Activated CD8-positive, alpha-beta memory T cell treated with anti-CD3 and anti-CD28 coated beads, Interleukin-2, amount 50 U/mL, for 1 hour (primary cell): ENCODE data around the gene CDHR3.
"Not testable (repeated sequence)": the region's sequence is repeated elsewhere in the genome, so short reads cannot be mapped to it uniquely, and the experiment has no call there.

Experiments
- DNase-seq: peaks from one replicate; pipeline ENCODE4 v3.0.0-alpha.2; 2020; ENCODE audit errors: extremely low read depth

Gene CDHR3

DNA sequence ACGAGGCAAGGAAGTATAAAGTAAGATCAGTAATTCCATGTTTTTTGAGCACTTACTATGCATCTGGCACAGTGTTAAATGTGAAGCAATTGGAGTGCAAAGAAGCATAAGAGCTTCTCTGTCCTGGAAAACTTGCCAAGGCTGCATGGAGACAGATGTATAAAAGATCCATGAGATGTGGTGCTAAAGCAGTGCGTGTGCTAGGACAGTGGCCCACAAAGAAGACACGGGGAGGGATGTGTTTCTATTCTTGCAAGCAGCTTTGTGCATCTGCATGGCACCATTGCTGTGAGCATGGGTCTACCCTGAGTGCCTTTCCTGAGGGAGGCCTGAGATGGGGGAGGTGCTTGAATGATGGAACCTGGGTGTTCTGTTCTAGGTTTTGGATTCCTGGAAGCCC, 5.1 kb upstream of the CDHR3 start:
- DNase-seq = no peak

DNA sequence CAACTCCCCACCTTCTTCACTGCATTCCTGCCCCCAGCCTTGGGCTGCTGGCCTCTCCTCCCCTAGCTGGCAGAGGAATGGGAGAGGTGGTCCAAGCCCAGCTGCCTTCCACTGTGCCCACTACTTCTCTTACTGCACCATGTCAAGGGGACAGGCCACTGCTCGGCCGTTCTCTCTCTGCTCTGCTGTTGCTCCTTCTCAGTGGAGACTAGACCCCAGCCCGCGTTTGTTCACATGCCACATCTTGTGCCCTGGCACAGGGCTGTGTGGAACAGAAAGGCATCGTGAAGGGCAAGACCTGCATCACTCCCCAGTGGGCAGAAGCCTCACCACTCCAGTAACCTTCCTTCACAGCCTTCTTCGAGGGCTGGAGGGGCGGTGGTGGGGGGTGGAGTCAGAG, 711 bp upstream of the CDHR3 start:
- DNase-seq = no peak

DNA sequence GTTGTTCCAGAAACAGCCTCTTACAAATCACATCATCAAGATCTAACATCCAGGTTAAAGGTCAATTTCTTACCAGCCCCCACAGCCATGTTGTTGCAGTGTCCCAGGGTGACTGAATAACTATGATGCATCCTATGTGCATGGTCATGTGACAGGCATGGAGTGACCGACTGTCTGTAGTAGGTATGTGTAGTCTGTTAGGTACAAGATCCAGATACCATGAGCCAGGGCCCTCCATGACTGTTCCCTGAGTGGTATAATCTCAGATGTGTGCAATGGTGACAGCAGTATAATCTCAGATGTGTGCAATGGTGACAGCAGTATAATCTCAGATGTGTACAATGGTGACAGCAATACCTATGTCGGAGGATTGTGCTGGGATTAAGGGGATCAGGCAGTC, 8.8 kb downstream of the CDHR3 start:
- DNase-seq = no peak

DNA sequence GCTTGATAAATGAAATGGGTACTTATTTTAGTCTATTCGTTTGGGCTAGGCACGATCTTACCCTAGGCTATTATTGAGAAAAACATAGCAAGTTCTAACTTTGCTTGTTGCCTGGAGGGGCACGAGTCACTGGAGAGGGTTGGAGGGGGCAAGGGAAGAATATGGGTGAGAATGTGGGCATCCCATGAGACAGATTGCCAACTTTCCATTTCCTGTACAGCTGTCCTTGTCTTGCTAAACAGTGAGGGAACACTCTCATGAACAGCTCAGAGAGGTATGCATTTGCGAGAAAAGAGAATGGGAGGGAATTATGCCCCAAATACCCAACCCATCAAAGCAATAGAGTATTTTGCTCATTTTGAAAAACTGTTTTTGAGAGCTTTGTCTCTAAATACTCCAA, 9.2 kb downstream of the CDHR3 start:
- DNase-seq = no peak

DNA sequence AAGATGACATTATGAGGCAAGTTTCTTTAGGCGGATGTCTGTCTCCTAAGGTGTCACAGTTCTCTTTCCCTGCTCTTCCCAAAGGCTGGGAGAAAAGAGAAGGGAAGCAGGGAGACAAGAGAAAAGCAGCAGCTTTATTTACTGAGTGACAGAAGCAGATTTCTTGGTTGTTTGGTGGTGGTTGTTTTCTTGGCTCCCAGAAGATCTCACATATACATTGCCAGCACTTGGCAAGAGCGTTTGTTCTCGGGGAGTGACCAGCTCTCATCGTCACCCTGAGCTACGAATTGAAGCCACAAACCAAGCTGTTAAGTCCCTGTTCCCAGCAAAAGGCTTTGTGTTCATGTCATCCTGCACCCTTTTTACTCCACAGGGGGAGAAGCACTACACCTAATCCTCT, 11.4 kb downstream of the CDHR3 start:
- no peak for DNase-seq

DNA sequence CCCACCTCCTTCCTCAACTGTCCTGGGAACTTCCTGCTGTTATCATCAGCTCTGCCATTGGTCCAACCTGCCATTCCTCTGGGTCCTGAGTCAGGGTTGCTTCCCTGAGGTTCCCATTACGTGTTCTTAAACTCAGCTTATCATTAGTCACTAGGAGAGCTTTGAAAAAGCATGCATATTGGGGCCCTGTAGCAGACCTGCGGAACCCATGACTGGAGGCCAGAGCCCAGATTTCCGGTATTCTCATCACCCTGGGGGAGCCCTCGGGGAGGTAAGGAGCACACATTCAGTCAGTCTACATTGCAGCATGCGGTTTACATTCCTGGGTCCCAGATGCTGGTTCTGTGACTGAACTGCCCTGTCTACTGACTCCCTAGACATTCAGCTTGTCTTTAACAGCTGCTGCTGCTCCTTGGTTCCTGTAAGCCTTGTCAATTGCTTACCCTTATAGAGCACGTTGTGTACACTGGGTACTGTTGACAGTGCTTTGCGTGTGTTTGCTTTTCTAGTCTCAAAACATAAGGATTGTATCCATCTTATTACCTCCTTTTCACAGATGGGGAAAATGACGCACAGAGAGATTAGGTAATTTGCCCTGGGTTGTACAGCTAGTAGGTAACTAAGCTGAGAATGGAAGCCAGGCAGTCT, 12.8 kb downstream of the CDHR3 start:
- DNase-seq = no peak

DNA sequence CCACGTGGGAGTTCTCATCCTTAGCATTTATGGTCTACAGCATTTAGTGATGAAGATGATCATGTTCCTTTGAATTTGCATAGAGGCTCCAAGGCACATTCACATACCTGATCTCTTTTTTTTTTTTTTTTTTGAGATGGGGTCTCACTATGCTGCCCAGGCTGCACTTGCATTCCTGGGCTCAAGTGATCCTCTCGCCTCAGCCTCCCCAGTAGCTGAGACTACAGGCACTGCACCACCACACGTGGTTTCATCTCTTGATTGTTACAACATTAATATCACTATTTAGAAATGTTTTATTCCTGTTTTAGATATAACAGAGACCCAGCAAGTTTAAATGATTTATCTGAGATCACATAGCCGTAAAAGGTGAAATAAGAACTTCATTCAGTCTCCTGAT, 13.8 kb downstream of the CDHR3 start:
- no peak for DNase-seq

DNA sequence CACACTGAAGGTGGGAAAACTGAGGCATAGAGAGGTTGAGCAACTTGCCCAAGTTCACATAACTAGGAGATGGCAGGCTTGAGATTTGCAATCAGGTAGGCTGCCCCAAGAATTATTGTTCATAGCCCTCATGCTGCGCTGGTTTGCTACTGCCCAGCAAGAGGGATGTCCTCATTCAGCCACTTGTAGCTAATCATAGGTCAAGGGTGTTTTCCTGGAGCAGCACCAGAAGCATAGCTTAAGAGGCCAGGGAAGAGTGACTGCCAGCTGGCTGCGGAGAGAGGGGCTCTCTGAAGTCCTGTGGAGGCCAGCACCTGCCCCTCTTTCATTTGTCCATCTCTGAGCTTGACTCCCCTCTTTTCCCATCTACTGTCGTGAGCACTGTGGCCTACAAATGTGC, 15.0 kb downstream of the CDHR3 start:
- no peak for DNase-seq

DNA sequence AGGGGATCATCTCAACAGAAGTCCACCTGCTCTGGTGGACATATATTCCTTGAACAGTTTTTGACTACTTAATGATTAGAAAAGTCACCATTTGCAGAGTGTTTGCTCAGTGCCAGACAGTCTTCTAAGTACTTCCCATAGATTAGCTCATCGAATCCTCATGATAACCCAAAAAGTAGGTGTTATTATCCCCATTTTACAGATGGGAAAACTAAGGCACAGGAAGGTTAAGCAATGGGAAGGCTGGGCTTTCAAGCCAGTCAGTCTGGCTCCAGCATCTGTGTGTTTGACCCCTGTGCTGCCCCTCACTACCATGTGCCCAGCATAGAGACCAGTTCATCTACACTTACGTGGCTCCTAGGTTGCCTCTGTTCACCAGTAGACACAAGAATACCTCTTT, 15.9 kb downstream of the CDHR3 start:
- no peak for DNase-seq

DNA sequence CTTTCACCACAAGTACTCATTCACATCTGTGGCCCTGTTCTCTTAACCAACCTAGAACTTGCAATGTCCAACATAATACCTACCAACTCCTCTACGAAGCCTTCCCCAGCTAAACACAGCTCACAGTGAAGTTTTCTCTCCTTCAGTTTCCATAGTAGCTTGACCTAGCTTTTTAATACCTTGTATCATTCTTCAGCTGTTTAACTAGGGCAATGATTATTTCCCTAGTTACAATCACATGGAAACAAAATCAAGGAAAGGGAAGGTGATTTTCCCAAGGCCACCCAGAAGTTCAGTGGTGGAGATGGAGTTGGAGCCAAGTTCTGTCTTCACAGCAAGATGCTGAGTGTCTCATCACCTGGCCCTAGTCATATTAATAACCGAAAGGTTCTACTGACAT, 16.3 kb downstream of the CDHR3 start:
- DNase-seq = no peak

DNA sequence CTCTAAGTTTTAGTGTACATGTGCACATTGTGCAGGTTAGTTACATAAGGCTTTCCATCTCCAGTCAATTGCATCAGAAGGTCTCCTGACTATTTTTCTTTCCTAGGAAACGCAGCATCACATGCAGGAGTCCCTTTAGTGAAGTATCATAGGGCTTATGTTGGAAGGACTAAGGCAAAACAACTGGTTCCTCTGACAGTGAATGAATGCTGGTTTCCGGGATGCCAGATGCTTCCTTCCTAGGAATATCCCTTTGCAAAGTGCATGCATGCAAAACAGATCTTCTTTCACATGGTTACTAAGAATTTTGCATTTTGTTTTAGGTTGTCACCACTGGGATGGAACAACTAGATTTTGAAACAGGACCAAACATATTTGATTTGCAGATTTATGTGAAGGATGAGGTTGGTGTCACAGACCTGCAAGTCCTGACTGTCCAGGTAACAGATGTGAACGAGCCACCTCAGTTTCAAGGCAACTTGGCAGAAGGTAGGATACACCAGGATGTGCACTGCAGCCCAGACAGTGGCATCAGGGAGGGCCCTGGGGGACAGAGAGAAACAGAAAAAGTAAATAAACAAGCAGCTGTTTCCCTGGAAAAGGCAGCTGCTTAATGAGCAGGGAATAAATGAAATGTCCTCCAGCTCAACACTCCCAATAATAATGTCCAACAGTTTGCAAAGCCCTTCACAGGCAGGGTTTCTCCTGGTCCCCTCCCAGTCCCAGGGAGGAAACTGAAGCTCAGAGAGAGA, 17.8 kb downstream of the CDHR3 start:
- no peak for DNase-seq

DNA sequence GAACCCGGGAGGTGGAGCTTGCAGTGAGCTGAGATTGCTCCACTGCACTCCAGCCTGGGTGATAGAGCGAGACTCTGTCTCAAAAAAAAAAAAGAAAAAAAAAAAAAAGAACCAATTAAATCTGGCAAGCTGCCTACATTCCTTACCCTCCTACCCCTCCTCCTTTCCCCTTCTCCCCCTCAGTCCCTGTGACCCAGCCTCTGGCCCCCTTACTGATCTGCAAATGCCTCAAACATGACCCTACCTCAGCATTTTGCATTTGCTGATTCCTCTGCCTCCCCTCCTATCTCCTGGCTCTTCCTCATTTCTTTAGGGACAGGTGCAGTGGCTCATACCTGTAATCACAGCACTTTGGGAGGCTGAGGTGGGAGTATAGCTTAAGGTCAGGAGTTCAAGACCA, 19.3 kb downstream of the CDHR3 start:
- no peak for DNase-seq

DNA sequence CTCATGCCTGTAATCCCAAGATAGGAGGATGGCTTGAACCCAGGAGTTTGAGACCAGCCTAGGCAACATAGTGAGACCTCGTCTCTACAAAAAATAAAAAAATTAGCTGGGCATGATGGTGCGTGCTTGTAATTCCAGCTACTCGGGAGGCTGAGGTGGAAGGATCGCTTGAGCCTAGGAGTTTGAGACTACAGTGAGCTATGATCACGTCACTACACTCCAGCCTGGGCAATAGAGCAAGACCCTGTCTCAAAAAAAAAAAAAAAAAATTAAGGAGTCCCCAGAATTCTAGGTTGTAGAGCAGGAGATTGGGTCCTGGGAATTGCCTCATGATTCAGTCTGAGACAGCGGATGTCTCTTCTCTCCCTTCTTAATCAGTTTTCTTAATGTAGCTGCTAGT, 21.7 kb downstream of the CDHR3 start:
- not testable (repeated sequence) for DNase-seq

DNA sequence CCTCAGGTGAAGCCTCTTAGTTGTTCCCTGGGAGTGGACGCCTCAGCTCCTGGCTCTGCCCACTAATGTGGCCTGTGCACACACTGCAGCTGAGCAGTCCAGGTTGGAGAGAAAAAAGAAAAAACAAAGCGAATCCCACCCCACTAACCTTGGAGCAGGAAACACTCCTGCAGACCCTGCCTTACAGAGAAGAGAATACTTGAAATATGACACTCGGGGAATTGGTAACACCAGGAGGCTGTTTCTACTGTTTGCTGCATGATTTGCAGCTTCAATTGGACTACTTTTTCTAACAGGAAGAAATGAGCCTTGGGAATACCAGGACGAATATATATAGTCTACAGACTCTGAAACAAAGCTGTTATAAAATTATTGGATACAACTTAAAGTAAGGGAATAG, 22.2 kb downstream of the CDHR3 start:
- no peak for DNase-seq

DNA sequence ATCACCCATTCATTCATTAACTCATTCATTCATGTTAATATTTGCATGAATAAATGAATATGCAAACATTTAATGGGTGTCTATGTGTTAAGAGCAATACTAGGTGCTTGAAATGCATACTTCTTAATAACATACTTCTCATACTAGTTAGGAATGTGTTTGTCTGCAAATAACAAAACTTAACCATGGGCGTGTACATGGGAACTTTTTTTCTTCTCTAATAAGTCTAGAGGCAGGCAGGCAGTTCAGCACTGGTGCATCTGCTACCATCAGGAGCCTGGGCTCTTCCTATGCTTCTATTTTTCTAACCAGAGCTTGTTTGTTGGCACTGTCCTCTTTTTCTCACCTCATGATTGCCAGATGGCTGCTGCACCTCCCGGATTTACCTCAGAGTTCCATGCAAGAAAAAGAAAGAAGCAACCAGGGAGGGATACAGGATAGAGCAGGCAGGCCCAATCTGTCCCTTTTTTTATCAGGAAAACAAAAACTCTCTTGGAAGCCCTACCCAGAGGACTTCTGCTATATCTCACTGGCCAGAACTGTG, 22.7 kb downstream of the CDHR3 start:
- DNase-seq = no peak

DNA sequence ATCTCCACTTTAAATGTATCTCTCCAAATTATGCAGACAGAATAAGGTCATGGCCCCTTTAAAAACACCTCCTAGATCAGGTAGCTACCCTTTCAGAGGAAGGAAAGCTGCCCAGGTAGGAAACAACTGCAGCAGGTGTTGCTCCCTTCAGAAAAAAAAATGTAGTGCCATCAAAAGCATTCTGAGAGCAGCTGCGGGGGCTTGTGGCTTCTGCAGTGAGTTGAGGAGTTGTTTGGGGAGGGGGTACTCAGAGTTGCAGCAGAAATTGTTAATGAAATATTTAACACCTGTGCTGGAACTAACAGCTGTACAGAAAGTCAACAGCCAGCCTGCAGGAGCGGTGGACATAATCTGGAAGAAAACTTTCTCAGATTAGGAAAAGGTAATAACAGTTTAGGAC, 24.0 kb downstream of the CDHR3 start:
- no peak for DNase-seq

DNA sequence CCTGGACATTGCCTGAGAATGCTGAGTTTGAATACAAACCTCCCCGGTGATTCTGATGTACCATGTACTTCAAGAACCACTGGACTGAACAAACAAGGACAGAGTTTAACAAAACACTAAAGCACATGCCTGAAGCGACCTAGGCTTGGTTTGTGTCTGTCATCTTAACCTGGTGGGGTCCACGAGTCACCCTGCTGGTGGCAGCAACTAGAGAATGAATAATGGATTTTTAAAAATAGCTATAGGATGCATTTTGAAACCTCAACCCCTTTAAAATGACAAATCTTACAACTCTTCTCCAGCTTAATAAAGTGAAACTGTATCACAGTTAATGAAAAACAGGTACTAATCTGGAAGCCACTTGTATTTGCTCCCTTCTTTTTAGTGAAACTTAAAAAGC, 25.2 kb downstream of the CDHR3 start:
- DNase-seq = no peak

DNA sequence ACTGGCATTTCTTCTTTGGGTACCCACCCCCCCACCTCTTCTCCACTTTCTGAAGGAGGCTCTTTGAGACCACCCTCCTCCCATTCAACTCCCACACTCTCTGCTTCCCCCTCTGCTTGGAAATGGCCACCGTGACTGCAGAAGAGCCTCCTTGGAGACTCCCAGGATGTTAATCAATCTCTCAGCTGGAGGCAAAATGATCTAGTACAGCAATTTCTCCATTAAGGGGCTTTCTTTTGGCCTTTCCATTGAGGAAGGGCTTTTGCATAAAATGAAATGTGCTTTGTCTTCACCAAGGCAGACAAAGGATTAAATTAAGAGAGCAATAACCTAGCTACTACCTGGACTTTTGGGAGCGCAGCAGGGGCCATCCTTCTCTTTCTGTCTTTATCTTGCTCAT, 26.1 kb downstream of the CDHR3 start:
- no peak for DNase-seq

DNA sequence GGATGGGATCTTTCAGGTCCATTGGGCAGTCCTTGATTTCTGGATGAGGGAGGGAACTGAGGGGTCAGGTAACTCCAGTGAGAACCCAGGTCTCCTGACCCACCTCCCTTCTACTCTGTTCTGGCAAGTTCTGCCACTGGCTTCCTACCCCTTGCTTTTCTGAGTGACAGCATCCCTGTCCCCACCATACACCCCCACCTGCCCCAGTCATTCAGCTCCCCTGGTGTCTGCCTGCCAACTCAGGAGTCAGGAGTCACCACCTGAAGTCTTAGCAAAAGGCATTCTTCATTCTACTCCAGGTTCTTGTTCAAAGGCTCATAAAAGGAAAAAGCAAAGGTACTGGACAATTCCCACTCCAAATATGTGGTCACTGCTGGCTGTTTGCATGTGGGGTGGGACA, 26.6 kb downstream of the CDHR3 start:
- DNase-seq = no peak

DNA sequence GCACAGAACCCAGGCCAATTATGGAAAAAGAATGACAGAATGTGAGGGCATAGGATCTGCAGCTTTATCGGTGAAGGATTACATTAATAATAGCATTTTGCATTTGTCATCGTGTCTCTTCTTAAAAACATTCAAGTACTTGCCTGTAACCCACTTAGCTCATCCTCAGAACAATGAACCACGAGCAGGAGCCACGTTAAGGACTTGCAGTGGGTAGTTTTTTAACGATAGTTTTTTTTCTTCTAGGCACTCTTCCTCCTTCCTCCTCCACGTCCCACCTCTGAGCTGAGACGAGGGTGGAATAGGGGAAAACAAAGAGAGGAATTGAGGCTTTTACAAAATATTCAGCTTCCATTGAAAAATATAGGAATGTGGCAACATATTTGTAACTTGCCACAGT, 27.1 kb downstream of the CDHR3 start:
- no peak for DNase-seq

DNA sequence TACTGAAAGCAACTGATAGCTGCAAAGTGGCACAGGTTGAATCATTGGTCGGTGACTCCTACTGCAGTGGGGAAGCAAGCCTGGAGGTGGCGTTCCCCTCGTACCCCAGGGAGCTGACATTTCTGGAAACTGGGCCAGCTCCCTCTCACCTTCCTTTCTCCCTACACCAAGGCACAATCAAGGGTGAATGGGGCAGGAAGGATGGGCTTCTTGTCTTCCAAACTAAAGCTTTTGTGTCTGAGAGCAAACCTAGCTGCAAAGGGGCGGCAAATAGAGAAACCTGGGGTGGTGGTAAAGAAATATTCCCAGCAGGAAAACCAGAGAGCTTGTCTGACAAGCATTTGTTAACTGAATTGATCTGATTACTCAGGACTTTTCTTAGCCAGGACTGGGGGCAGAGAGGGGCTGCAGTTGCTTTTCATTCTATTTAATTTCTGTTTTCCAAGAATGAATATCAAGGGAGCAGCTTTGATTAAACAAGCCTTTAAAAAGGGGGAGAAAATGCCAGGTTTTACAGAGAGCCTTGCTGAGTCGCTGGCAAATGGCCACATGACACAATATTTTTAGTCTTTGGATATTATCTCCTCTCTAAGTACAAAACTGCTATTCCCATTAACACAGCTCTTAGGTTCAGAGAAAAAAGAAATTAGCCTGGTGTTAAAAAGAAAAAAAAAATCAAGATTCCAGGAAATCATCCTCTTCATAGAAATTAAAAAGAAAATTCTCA, 27.8 kb downstream of the CDHR3 start:
- DNase-seq = no peak

DNA sequence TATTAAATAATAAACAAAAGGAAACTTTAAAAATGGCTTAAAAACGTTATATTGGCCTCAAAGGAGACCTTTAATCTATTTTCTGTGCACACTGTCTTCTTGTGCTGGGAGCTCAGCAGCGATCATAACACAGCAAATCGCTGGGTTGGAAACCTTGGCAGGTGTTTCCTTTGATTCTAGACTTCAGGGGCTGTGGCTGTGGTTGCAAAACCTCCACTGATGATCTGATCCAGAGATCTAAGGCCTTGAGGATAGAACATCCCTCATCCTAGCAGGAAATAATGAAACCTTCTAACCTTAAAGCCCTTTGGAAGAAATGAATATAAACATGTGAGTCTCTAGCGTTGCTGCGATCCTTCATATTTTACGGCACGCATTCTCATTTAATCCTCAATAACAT, 29.8 kb downstream of the CDHR3 start:
- no peak for DNase-seq
